ENCODE data around the gene GRID2IP. TPM values are rescaled to one million over a fixed set of nuclear protein-coding genes. Genes with fewer than 3 reads are reported as not detected.
A peak's percentile ranks its signal among the peaks of the same experiment; 100 is the strongest.

Gene GRID2IP
- total and polyA plus RNA-seq, 2 of the 13 experiments (the other 11 are each of a cell fraction or from before 2014, with no cell fraction given): 0.03 TPM; not detected in 1

DNA sequence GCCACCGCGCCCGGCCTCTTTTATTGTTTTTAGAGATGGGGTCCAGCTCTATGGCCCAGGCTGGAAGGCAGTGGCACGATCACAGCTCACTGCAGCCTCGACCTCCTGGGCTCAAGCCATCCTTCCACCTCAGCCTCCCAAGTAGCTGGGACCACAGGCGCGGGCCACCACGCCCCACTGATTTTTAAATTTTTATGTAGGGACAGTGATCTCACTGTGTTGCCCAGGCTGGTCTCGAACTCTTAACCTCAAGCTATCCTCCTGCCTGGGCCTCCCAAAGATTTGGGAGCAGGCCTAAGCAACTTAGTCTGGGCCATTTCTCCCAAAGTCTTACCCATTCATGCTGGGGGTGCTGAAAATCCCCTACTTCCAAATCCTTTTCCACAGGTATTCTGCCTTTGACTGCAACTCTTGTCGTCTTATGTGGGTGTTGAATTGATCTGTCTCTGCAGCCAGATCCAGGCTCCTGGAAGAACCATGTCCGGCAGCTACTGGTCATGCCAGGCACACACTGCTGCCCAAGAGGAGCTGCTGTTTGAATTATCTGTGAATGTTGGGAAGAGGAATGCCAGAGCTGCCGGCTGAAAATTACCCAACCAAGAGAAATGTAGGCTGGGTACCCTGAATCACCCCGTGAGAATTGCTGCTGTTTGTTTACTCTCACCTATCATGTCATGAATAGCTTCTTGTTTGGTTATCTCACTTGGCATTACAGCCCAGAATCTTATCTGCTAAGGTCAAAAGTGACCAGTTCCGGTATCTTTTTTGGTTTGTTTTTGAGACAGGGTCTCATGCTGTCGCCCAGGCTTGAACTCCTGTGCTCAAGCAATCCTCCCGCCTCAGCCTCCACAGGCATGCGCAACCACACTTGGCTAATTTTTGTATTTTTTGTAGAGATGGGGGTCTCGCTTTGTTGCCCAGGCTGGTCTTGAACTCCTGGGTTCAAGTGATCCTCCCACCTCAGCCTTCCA is 27.1 kb upstream of the GRID2IP start (continued):
- TF ChIP-seq, protein P1, sequence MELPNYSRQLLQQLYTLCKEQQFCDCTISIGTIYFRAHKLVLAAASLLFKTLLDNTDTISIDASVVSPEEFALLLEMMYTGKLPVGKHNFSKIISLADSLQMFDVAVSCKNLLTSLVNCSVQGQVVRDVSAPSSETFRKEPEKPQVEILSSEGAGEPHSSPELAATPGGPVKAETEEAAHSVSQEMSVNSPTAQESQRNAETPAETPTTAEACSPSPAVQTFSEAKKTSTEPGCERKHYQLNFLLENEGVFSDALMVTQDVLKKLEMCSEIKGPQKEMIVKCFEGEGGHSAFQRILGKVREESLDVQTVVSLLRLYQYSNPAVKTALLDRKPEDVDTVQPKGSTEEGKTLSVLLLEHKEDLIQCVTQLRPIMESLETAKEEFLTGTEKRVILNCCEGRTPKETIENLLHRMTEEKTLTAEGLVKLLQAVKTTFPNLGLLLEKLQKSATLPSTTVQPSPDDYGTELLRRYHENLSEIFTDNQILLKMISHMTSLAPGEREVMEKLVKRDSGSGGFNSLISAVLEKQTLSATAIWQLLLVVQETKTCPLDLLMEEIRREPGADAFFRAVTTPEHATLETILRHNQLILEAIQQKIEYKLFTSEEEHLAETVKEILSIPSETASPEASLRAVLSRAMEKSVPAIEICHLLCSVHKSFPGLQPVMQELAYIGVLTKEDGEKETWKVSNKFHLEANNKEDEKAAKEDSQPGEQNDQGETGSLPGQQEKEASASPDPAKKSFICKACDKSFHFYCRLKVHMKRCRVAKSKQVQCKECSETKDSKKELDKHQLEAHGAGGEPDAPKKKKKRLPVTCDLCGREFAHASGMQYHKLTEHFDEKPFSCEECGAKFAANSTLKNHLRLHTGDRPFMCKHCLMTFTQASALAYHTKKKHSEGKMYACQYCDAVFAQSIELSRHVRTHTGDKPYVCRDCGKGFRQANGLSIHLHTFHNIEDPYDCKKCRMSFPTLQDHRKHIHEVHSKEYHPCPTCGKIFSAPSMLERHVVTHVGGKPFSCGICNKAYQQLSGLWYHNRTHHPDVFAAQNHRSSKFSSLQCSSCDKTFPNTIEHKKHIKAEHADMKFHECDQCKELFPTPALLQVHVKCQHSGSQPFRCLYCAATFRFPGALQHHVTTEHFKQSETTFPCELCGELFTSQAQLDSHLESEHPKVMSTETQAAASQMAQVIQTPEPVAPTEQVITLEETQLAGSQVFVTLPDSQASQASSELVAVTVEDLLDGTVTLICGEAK (IDR thresholded peaks at IDR 0.05): no peak
- TF ChIP-seq, protein P1 (CRISPR knock-in tag; IDR thresholded peaks at IDR 0.05): no peak
- TF ChIP-seq ZFP36L1 (CRISPR knock-in tag; IDR thresholded peaks at IDR 0.05) (no peak), HMG20A (CRISPR knock-in tag; IDR thresholded peaks at IDR 0.05; ENCODE audit: borderline replicate concordance) (peak; percentile 79), GPN1 (CRISPR knock-in tag; IDR thresholded peaks at IDR 0.05; ENCODE audit: borderline replicate concordance) (no peak), HIVEP1 (CRISPR knock-in tag; IDR thresholded peaks at IDR 0.05) (no peak), LCORL (IDR thresholded peaks at IDR 0.05) (peak; percentile 51; the same call in 1 of the 2 replicates), LCORL (CRISPR knock-in tag; IDR thresholded peaks at IDR 0.05) (peak; percentile 85), HDAC1 (CRISPR knock-in tag; IDR thresholded peaks at IDR 0.05) (peak; percentile 39; the same call in 1 of the 2 replicates), TGIF2 (CRISPR knock-in tag; IDR thresholded peaks at IDR 0.05) (no peak; the same call in 1 of the 2 replicates), NR2F2 (IDR thresholded peaks at IDR 0.05; ENCODE audit: borderline replicate concordance, low read depth) (peak; percentile 88), ZNF850 (CRISPR knock-in tag; conservative IDR thresholded peaks at IDR 0.05) (no peak), ZNF780A (CRISPR knock-in tag; IDR thresholded peaks at IDR 0.05) (no peak), ZNF878 (CRISPR knock-in tag; IDR thresholded peaks at IDR 0.05) (peak; percentile 94), ZNF124 (CRISPR knock-in tag; IDR thresholded peaks at IDR 0.05) (no peak), SP140L (CRISPR knock-in tag; IDR thresholded peaks at IDR 0.05; ENCODE audit: borderline replicate concordance) (no peak)
- TF ChIP-seq, protein P2, sequence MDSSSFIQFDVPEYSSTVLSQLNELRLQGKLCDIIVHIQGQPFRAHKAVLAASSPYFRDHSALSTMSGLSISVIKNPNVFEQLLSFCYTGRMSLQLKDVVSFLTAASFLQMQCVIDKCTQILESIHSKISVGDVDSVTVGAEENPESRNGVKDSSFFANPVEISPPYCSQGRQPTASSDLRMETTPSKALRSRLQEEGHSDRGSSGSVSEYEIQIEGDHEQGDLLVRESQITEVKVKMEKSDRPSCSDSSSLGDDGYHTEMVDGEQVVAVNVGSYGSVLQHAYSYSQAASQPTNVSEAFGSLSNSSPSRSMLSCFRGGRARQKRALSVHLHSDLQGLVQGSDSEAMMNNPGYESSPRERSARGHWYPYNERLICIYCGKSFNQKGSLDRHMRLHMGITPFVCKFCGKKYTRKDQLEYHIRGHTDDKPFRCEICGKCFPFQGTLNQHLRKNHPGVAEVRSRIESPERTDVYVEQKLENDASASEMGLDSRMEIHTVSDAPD (CRISPR knock-in tag; IDR thresholded peaks at IDR 0.05): peak; percentile 92
- TF ChIP-seq, protein P3, sequence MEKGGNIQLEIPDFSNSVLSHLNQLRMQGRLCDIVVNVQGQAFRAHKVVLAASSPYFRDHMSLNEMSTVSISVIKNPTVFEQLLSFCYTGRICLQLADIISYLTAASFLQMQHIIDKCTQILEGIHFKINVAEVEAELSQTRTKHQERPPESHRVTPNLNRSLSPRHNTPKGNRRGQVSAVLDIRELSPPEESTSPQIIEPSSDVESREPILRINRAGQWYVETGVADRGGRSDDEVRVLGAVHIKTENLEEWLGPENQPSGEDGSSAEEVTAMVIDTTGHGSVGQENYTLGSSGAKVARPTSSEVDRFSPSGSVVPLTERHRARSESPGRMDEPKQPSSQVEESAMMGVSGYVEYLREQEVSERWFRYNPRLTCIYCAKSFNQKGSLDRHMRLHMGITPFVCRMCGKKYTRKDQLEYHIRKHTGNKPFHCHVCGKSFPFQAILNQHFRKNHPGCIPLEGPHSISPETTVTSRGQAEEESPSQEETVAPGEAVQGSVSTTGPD (CRISPR knock-in tag; IDR thresholded peaks at IDR 0.05): peak; percentile 86
